MCF 10A (cell line): ENCODE data around the gene CALN1. TPM values are rescaled to one million over a fixed set of nuclear protein-coding genes. Genes with fewer than 3 reads are reported as not detected.

ENCODE experiments used
- BruUV-seq: library from RNA; stranded (reverse); fragments of 400-500 nt; replicated peaks from 2 replicates; lab custom pipeline; 2021; lab: Mats Ljungman, UMichigan
- CTCF ChIA-PET: fragments of 300-600 bp; sonication (Branson Sonifier 250); formaldehyde crosslinking; extraction: SDS; loops from one replicate; lab custom pipeline; 2021; ENCODE audit warnings: antibody characterized with exemption, inconsistent platforms; lab: Yijun Ruan, JAX
- POLR2A ChIA-PET: fragments of 300-600, 350-650 bp; sonication (Branson Sonifier 250); formaldehyde crosslinking; extraction: SDS; loops from one replicate; lab custom pipeline; 2020; ENCODE audit warnings: antibody characterized with exemption, inconsistent platforms; lab: Yijun Ruan, JAX
- DNase-seq: peaks from one replicate; pipeline ENCODE4 v3.0.0-alpha.2; 2018; ENCODE audit not compliant: unreplicated experiment
- H3K27ac Mint-ChIP-seq: one replicate; pipeline ENCODE4 v1.8.0; 2022; ENCODE audit warnings: mild to moderate bottlenecking, low read depth, mixed read lengths; ENCODE audit not compliant: unreplicated experiment
- H3K27me3 Mint-ChIP-seq: one replicate; pipeline ENCODE4 v1.8.0; 2022; ENCODE audit warnings: mixed read lengths; ENCODE audit not compliant: insufficient read depth, unreplicated experiment
- H3K36me3 Mint-ChIP-seq: one replicate; pipeline ENCODE4 v1.8.0; 2022; ENCODE audit warnings: mild to moderate bottlenecking, moderate library complexity, mixed read lengths; ENCODE audit not compliant: insufficient read depth, unreplicated experiment
- H3K4me1 Mint-ChIP-seq: one replicate; pipeline ENCODE4 v1.8.0; 2022; ENCODE audit warnings: mixed read lengths; ENCODE audit not compliant: insufficient read depth, unreplicated experiment
- H3K4me3 Mint-ChIP-seq: one replicate; pipeline ENCODE4 v1.8.0; 2022; ENCODE audit warnings: mild to moderate bottlenecking, moderate library complexity, mixed read lengths; ENCODE audit not compliant: unreplicated experiment
- H3K9me3 Mint-ChIP-seq: one replicate; pipeline ENCODE4 v1.8.0; 2022; ENCODE audit warnings: mixed read lengths; ENCODE audit not compliant: unreplicated experiment
- intact Hi-C: fragments of 100-400 bp; cut with micrococcal nuclease; formaldehyde crosslinking; loops from 2 replicates; pipeline ENCODE4 v1.14.1; 2022
- total RNA-seq: library from RNA; stranded (reverse); gene quantifications from 2 replicates; pipeline ENCODE4 v1.2.3, GENCODE V29; 2022
- TF ChIP-seq, protein P1 (sequence below): fragments of 200-600 bp; IDR thresholded peaks from one replicate; pipeline ENCODE4 v1.8.0; 2022; ENCODE audit warnings: antibody characterized with exemption, mild to moderate bottlenecking; ENCODE audit not compliant: unreplicated experiment

Gene CALN1
- total RNA-seq, 1 experiment from 2014 or later = not detected

DNA sequence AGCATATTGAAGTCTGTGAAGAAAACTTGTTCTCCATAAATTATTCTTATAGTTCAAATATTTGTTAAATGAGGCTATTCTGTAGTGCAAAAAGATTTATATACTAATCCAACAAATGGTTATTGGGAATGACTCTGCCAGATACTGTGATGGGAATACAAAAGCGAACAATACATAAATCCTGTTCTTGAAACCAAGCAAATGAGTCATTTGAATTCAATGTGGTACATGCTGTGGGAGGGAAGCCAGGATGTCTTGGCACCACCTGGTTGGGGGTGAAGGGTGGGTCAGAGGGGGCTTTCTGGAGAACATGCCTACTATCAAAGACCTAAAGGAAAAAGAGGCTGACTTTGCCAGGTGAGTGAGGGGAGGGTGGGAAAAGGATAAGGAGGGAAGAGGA is 594.2 kb downstream of the CALN1 start:
- H3K36me3 Mint-ChIP-seq = no peaks in the 10 kb centered on the region
- no peaks in the 10 kb centered on the region for H3K27me3 Mint-ChIP-seq
- H3K9me3 Mint-ChIP-seq = peaks cover 12% of the 10 kb centered on the region
- CTCF ChIA-PET = interaction anchor here (0.6 kb wide), 1 partner anchor 27 kb away, joined by 3 read pairs; no protein-coding TSS in a partner anchor
- intact Hi-C loops = no loop called here
- no peak overlapping the region for H3K27ac Mint-ChIP-seq
- POLR2A ChIA-PET = no interaction called here
- TF ChIP-seq, protein P1, sequence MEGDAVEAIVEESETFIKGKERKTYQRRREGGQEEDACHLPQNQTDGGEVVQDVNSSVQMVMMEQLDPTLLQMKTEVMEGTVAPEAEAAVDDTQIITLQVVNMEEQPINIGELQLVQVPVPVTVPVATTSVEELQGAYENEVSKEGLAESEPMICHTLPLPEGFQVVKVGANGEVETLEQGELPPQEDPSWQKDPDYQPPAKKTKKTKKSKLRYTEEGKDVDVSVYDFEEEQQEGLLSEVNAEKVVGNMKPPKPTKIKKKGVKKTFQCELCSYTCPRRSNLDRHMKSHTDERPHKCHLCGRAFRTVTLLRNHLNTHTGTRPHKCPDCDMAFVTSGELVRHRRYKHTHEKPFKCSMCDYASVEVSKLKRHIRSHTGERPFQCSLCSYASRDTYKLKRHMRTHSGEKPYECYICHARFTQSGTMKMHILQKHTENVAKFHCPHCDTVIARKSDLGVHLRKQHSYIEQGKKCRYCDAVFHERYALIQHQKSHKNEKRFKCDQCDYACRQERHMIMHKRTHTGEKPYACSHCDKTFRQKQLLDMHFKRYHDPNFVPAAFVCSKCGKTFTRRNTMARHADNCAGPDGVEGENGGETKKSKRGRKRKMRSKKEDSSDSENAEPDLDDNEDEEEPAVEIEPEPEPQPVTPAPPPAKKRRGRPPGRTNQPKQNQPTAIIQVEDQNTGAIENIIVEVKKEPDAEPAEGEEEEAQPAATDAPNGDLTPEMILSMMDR = no peak
- H3K4me1 Mint-ChIP-seq = no peaks in the 10 kb centered on the region
- no TSS peak for BruUV-seq
- no peak overlapping the region for H3K4me3 Mint-ChIP-seq
- DNase-seq = no peak

DNA sequence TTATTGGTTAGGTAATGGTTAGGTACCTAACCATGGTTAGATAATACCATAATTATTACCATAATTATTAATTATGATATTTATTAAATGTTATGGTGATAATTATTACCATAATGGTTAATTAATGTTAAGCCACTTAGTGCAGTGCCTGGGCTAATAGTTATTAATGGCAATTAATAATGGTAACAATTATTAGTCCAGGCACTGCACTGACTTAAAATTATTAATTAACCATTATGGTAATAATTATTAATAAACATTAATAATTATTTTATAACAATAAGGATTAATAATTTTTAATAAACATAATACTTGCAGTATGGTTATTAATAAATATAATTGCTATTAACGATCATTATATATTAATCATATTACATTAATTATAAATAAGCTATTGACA is 604.0 kb downstream of the CALN1 start:
- no peaks in the 10 kb centered on the region for H3K4me1 Mint-ChIP-seq

DNA sequence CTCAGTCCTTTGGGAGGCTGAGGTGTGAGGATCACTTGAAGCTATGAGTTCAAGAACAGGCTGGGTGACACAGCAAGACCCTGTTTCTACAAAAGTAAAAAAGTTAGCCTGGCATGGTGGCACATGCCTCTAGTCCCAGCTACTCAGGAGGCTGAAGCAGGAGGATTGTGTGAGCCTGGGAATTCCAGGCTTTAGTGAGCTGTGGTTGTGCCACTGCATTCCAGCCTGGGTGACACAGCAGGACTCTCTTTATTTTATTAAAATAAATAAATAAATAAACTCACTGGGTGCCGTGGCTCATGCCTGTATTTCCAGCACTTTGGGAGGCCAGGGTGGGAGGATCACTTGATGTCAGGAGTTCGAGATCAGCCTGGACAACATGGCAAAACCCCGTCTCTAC is 607.9 kb downstream of the CALN1 start:
- CTCF ChIA-PET = interaction anchor here (0.8 kb wide), 1 partner anchor 1692 kb away, joined by 4 read pairs; no protein-coding TSS in a partner anchor
- Mint-ChIP-seq H3K4me3 (no peak overlapping the region), H3K4me1 (no peaks in the 10 kb centered on the region), H3K36me3 (no peaks in the 10 kb centered on the region), H3K27ac (no peak overlapping the region), H3K27me3 (no peaks in the 10 kb centered on the region), H3K9me3 (peaks cover 15% of the 10 kb centered on the region)
- POLR2A ChIA-PET = no interaction called here
- no peak for DNase-seq
- no TSS peak for BruUV-seq
- intact Hi-C loops = no loop called here
- TF ChIP-seq, protein P1 = no peak

More for the DNA sequence above, 604.0 kb downstream of the CALN1 start:
- Mint-ChIP-seq H3K4me3 (no peak overlapping the region), H3K9me3 (peaks cover 15% of the 10 kb centered on the region), H3K36me3 (no peaks in the 10 kb centered on the region), H3K27ac (no peak overlapping the region), H3K27me3 (no peaks in the 10 kb centered on the region)
- TF ChIP-seq, protein P1 = no peak
- ChIA-PET CTCF (no interaction called here), POLR2A (no interaction called here)
- no peak for DNase-seq
- BruUV-seq = no TSS peak
- intact Hi-C loops = no loop called here

DNA sequence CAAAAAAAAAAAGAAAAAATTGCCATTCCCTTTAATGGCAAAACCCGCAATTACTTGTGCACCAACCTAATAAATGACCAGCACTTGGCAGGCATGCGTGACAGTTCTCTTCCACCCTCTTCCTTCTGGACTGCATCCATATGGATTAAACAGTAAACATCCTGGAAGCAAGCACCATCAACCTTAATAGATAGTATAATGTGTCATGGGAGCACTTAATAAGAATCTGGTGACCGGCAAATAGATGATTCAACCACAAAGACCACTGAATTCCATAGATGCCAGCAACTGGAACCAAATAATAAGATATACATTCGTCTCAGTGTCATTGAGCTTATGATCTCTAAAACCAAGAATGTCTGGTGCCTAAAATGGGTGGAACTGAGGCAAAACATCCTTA is 610.2 kb downstream of the CALN1 start:
- no peaks in the 10 kb centered on the region for H3K4me1 Mint-ChIP-seq
- POLR2A ChIA-PET = no interaction called here
- TF ChIP-seq, protein P1 = no peak
- no TSS peak for BruUV-seq
- no peaks in the 10 kb centered on the region for H3K27me3 Mint-ChIP-seq
- no peaks in the 10 kb centered on the region for H3K36me3 Mint-ChIP-seq
- intact Hi-C loops = no loop called here
- CTCF ChIA-PET = no interaction called here
- peaks cover 21% of the 10 kb centered on the region for H3K9me3 Mint-ChIP-seq
- DNase-seq = no peak
- H3K27ac Mint-ChIP-seq = no peak overlapping the region
- no peak overlapping the region for H3K4me3 Mint-ChIP-seq
